NCI-H2029 (cell line): Measurements from ENCODE around the gene ADM2.

Source experiments
- DNase-seq: peaks from one replicate; lab custom pipeline; 2025; lab: John Stamatoyannopoulos, UW

ADM2 gene

DNA sequence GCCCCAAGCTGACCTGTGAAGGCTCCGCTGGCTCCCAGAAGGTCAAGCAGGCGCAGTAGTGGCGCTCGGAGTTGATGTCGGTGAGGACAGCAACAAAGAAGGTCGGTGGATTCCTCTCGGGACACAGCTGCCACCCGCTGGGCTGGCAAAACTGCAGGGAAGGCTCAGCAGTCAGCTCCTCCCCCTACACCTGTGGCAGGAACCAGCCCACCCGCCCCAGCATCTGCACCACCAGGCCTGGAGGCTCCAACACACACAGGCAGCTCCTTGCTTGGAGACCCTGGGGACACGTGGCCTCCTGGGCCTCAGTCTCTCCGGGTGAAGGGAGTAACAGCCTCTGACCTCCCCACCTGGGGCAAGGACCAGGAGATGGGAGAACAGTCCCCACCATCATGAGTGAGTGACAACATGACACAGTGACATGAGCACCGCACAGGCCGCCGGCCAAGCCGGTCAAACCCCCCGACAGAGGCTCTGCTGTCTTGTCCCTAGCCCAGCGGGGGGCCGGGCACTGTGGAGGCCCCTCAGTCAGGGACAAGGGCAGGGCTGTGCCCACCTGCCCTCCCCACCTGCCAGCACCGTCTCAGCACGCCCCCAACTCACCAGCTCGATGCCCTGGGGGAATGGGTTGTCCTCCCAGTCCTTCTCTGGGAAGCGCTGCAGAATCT lies 13.4 kb upstream of the ADM2 start:
- DNase-seq = no peak

DNA sequence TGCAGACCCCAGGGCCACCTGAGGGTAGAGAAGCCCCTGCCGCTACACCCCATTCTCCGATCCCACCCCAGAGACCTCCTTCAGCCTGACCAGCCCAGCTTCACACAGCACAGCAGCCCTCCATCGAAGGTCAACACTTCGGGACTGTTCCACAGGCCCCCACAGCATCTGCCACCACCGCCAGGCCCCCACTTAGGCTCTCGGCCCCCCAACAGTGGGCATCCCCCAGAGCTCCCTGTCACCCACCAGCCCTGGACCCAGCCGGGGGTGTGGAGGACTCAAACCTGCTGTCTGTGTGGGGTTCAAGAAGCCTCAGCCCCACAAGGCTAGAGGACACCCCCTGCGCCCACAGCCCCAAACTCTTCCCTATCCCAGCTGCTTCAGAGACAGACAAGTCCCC lies 12.7 kb upstream of the ADM2 start:
- no peak for DNase-seq

DNA sequence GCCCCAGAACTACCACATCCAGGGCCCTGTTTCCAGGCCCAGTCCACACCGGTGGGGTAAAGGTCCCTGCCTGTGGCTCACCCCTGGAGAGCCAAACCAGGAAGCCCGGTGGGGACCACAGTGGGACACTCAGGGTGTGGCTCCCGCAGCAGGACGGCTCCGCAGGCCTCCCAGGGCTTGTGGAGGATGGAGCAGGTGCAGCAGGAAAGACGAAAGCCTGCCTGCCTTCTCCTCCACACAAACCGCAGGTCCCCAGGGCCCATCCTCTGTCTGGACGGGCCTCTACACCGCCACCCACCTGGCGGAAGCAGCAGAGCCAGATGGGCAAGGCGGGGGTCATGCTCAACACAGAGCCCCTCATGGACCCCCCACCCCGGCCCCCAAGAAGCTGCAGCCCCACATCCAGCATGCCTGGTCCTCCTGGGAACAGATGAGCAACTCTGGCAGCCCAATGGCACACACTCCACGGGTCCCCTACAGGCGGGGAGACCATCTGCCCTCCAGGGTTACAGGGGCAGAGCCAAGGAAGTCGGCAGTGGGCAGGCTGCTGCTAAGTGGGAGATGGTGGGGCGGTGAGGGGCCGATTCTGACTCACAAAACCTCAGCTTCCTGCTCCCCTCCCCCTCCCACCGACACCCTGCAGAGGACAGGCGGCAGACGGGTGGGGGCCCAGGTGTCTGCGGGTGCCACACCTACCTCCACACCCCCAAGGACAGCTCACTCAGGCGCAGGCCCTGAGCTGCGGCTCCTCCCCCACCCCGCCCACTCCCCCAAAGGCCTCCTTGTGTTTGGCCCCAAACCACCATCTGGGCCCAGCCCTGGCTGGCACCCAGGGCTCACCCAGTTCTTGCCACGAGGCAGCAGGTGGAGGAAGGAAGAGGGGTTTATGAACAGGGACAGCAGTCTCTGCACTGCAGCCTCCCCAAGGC lies 11.7 kb upstream of the ADM2 start:
- no peak for DNase-seq

DNA sequence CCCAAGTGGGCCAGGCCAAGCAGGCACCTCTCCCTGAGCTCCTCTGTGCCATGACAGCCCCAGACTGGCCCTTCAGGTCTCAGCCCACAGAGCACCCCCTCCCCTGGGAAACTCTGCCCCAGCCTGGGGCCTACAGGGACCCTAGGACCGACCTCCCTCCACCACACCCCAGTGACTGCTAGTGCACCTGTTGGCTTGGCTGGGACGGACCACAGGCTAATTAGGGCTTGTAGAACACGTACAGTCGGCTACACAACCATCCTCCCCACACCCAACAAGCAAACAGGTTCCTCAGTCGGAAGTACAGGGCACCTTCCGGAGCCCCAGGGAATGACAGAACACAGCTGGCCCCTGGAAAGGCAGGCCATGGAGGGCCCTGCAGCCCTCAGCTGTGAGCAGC lies 10.9 kb upstream of the ADM2 start:
- DNase-seq = no peak

DNA sequence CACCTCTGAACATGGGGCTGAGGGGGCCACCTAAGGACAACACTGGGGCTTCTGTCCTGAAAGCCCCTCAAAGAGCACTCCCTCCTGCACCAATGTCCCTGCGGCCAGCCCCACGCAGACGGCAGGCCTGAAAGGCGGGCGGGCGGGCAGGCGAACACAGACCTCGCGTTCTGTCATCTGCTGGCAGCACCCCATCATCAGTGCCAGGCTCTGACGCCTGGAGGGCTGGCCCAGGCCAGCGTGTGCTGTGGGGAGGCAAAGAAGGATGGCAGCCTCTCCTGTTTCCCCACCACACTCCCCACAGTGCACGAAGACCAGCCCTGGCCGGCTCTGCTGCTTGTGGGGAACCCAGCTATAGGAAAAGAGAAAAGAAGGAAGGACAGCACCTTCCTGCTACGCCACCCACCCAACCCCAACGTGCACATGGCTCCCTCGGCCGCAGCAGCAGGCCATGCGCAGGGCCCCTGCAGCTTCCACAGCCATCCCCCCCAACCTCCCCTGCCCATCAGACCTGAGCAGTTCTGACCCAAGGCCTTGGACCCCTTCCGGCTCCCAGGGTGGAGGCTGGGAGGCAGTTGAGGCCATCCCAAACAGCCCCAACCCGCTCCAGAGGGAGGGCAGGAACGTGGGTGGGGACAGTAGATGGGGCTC lies 10.0 kb upstream of the ADM2 start:
- no peak for DNase-seq

DNA sequence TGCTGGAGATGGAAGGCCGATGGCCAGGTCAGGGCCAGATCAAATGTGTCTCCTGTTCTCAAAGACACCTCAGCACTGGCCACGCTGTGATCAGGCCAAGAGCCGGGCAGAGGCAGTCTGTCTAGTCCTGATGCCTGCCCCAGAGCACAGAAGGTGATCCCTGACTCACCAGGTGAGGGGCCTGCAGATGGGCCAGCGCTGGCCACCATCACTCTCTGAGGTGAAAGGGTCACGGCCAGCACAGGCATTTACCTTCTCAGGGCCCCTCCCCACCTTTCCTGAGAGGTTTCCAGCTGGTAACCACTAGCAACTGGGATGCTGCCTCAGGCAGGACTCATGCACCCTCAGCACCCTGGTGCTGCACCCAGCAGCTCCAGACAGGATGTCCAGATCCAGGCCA lies 9.4 kb upstream of the ADM2 start:
- DNase-seq = no peak

DNA sequence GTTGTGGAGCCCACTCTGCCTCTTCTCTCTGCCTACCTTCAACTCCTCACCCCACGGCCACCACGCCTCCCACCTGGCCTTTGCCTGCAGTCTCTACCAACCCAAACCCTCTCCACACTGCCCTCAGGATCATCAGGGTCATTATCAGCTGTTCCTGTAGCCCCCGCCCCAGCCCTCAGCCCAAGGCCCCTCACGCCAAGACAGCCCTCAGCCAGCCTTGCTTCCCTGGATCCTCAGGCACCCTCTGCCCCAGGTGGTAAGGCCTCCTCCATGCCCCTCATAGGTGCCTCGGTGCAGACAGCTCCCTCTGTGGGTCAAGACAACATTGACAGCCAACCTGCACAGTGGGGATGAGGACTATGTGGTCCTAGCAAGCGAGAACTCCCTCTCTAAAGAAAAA lies 8.3 kb upstream of the ADM2 start:
- DNase-seq = no peak

DNA sequence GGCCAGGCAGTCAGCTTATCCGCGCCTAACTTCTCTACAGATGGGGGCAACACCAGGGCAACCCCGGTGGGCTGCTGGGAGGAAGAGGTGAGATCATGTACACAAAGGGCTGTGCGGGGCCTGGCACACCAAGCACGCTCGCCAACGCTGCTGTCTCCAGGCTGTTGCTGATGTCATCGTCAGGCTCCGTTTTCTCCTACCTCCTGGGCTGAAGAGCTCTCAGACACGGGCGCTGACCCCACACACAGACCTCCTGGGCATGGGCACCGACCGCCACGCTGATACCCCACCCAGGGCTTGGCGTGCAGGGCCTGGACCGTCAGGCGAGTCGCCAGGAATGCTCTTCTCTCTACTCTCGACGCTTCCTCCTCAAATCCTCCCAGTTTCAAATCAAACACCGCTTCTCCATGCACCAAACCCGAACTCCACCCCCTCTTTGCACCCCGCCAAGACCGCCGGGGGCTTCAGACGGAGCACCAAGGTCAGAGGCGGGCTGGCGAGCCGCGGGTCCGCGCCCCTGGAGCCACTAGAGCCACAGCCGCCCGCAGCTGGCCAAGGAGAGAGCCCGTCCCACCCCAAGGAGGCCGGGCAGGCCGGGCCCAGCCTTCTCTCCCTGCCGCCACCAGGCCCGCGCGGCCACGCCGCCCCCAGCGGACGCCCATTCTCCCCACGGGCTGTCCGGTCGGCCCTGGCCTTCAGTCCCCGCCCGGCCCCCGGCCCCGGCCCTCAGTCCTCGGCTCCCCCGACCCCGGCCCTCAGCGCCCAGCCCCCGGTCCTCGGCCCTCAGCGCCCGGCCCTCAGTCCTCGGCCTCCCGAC lies 7.3 kb upstream of the ADM2 start:
- DNase-seq = no peak

DNA sequence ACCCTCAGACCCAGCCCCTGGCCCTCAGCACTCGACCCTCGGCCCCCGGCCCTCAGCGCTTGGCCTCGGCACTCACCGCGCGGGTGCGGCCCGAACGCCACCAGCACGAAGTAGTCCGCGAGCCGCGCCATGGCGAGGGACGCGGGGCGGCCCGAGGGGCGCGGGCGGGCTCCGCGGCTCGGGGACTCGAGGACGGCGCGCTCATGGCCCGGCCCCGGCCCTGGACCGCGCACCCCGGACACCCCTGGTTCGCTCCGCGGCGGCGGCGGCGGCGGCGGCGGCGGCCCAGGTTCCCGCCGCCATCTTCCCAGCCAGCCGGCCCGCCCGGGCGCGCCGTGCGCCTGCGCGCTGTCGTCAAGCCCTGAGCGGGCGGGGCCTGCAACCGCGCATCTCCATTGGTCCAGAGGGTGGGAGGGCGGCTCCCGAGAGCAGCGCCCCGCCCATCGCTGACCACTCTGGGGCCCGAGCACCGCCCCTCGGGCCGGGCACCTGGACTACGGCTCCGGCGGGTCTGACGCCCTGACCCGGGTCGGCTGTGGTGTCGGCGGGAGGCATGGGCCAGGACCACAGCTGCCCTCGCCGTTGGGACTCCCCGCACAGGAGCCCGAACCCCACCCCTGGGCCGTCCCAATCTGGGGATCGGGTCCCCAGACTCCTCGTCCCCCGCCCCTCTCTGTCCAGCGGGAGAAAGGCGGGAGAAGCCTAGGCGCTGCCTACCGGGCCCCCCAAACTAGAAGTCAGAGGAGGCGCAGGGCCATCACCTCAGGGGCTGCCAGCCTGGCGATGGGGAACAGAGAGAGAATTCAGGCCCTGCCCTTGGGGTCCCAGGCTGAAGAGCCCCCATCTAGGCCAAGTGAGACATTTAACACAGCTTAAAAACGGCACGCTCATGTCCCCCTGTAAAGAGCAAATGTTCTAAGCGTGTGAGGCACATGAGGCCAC lies 6.4 kb upstream of the ADM2 start, which contains the start of gene SBF1:
TSS of gene SBF1 (minus strand) at position 326 of the 942 bp plus-strand sequence. CDS start at position 131, 195 bp downstream.
- DNase-seq = peak; percentile 45

DNA sequence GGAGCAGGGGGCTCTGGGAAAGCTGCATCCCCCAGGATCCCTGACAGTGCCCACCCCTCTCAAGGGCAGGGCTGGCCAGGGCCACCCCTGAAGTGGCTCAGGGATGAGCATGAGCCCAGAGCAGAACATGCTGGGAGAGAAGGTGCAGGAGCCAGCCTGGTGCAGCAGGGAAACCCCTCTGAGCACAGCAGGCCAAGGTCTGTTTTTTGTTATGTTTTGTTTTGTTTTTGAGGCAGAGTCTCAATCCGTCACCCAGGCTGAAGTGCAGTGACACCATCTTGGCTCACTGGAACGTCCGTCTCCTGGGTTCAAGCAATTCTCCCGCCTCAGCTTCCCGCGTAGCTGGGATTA lies 5.7 kb upstream of the ADM2 start:
- DNase-seq = no peak

DNA sequence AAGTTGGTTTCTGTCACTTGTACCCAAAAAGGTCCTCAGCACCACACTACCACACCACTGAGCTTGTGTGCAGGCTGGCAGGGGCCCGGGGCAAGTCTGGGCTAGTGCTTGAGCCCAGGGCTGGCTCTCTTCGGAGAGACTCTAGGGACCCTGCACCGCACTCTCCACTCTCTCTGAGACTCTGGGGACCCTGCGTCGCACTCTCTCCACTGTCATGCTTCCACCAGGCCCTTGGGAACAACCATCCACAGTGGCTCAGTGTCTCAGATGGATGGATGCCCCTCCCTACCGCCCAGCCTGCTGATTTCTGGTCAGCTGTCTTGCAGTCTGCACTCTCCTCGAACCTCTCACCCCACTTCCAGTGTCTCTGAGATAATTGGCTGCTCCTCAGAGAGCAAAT lies 4.5 kb upstream of the ADM2 start:
- no peak for DNase-seq

DNA sequence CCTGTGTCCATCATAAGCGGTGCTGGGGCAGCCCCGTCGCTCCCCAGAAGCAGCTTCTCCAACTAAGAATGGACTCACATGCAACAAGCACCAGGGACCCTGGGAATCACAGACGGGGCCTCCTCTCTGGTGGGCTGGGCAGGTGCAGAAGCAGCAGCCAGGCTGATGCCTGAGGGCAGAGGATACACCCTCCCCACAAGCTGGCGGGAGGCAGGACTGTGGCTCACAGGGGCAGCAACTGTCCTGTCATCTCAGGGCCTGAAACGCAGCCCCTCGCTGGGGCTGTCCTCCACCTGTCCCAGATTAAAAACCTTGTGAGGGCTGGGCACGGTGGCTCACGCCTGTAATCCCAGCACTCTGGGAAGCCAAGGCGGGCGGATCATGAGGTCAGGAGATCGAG lies 3.4 kb upstream of the ADM2 start:
- DNase-seq = no peak

DNA sequence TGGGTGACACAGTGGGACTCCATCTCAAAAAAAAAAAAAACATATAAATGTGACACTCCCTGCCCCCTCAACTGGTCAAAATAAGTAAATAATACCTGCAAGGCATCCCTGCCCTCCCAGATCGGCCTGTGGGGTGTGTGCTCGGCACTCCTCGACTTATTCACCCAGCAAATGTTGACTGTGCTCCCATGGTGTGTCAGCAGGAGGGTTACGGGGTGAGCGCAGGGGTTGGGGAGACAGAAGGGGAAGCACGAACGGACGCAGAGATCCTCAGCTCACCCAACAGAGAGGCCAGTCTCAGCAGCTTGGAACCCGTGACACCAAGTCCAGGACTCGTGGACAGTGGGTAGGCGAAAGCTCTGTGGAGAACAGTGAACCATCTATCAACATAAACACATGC lies 1.6 kb upstream of the ADM2 start:
- no peak for DNase-seq

DNA sequence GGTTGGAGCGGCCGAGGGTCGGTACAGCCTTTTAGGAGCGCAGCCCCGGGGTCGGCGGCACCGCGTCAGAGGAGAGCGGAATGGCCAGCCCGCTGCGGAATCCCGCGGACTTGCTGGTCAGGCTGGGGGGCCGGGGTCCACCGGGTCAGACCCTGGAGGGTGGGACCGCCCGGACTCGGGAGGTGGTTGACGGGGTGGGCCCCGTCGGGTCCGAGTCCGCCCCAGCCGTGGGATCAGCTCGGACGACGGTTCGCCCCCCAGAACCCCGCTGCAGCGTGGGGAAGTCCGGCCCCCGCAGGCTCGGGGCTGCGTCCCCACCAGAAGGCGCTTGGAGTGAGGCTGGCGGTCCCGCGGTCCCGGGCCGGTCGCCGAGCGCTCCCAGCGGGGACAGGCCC lies 301 bp upstream of the ADM2 start:
- DNase-seq = no peak

DNA sequence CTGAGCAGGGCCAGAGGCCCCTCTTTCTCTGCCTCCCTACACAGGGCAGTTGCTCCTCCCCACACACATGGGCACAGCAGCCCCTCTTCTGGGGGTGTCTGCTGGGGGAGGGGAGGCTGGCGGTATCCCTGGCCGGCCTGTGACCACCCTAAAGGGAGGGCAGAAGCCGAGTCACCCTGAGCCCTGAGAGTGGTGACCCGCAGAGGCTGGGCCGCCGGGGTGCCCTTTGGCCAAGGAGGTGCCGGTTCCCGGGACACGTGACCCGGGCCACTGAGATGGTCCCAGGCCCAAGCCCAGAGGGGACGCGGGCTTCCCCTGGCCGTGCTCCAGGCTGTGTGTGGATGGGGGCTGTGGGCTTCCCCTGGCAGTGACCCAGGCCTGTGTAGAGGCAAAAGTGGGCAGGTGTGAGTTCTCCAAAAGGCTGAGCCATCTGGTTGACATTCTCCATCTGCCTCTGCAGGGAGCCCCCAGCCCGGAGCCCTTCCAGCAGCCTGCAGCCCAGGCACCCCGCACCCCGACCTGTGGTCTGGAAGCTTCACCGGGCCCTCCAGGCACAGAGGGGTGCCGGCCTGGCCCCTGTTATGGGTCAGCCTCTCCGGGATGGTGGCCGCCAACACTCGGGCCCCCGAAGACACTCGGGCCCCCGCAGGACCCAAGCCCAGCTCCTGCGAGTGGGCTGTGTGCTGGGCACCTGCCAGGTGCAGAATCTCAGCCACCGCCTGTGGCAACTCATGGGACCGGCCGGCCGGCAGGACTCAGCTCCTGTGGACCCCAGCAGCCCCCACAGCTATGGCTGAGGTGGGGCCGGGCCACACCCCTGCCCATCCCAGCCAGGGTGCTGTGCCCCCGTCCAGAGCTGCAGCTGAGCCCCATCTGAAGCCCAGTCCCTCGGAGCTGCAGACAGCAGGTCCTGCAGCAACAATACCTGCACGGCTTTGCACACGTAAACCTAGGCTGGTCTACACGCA lies 1.0 kb downstream of the ADM2 start:
- no peak for DNase-seq

DNA sequence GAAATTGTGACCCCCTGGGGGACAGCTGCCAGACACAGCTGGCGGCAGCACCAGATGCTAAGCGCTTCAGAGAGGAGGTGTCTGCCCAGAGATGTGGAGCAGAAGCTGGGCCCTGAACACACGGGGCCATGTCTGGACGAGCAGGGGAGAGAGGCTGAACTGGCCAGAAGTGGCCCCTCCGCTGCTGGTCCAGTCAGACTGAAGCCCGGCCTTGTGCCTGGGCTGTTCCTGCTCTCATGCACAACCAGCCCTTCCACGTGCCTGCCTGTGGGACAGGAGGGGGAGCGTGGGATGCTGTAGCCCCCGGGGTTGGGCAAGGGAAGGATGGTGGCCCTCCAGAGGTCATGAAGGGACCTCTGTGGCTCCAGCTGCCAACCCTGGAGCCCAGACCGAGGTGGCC lies 1.8 kb downstream of the ADM2 start:
- DNase-seq = no peak

DNA sequence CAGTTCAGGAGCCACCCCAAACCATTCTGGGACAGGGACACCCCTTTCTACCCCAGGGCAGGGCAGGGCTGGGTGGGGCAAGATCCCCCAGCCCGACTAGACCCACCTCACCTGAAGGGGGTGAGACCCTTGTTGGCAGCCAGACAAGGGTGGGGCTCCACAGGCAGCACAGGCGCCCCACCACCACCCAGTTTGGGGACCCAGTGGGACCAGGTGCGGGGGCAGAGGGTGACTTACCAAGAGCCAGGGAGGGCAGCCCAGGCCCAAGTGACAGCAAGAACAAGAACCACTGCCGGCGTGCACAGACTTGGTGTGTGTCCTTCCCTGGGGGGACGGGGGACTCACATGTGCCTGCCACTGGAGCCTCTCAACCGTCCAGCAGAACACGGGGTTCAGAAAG lies 2.2 kb downstream of the ADM2 start:
- DNase-seq = no peak

DNA sequence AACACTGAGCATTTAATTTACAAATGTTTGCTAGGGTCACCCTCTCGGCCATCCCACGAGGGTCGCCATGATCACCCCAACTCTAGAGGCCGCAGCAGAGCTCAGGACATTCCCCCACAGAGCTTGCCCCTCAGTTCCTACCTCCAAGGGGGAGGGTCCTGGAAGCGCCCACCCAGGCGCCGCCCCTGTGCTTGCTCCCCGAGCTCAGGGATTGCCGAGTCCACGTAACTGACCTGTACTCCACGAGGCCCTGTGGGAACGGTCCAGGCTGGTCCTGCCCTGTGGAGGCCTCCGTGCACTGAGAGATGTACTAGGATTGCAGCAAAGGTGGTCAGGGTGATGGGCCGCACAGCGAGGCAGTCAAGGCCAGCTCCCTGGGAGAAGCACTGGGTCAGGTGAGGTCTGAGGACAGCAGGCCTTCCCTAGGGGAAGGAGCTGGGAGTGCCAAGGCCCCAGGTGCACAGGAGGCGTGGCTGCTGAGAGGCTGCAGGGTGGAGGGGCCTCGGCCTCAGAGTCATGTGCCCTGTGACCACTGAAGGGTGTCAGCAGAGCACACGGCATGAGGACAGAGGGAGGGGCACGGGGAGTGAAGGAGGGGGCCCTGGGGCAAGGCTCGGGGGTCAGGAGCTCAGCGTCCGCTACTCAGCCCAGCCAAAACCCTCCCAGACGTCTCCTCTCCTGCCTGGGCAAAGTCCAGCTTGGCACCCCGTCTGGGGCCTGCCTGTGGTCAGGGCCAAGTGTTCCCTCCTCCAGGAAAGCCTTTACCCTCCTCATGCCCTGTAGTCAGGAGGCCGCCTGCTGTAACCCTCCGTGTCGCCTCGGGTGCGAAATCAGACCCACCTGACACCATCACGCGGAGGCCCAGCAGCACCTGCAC lies 2.9 kb downstream of the ADM2 start:
- DNase-seq = no peak
